ENCODE measurements around the gene TMEM33.

The TMEM33 gene

DNA sequence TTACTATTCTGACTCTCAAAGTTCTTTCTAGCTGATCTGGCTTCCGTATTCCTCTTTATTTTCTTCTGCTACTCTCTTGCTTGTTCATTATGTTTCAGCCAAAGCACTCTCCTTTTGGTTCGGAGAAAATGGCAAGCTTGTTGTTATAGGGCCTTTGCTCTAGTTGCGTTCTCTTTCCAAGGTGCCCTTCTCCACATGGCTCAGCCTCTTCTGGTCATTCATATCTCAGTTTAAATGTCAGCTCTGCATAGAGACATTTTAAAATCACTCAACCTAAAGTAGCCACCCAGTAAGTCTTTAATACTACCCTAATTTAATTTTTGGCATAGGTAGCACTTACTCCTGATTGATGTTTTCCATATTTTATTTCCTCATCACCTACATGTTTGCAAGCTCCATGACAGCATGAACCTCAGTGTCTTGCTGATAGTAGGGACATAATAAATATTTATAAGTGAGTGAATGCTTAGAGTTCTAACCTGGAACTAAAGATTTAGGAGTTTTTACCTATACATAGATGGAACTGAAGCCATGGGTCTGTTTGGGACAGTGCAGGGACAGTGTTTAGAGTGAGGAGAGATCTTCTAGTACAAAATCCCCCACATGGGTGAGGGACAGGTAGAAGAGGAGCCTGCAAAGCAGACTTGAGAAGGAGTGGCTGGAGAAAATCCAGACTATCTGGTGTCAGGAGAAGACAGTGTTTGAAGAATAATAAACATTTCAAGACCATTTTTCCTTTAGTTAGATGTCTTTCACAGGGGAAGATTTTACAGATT lies 73.0 kb downstream of the TMEM33 start:
- no peak for DNase-seq

All from inflammatory macrophage treated with lipopolysaccharide for 4 hours (primary cell).